Activated CD4-positive, CD25-positive, alpha-beta regulatory T cell treated with anti-CD3 and anti-CD28 coated beads, Interleukin-2, amount 50 U/mL, for 16 hours (primary cell): Measurements from ENCODE around the gene CCDC136.

Experiments
- DNase-seq: peaks from one replicate; pipeline ENCODE4 v3.0.0-alpha.2; 2020; ENCODE audit warnings: low read depth, low spot score

The CCDC136 gene

GRCh38 chr7:128791121-128791971 is at the start of gene CCDC136:
TSS of gene CCDC136 (plus strand) at chr7:128791968. CDS start at chr7:128792412, 444 bp downstream.
- peak; percentile 46 for DNase-seq

GRCh38 chr7:128742206-128742605 is 49.6 kb upstream of the CCDC136 start:
- no peak for DNase-seq

- no peak for DNase-seq
Observed at GRCh38 chr7:128743112-128743772, 48.5 kb upstream of the CCDC136 start.

- no peak for DNase-seq
Observed at GRCh38 chr7:128744366-128744905, 47.3 kb upstream of the CCDC136 start.

- DNase-seq, result no peak
Observed at GRCh38 chr7:128745706-128746105, 46.1 kb upstream of the CCDC136 start.

- no peak for DNase-seq
Observed at GRCh38 chr7:128747327-128748079, 44.3 kb upstream of the CCDC136 start.

- no peak for DNase-seq
Observed at GRCh38 chr7:128752251-128752650, 39.5 kb upstream of the CCDC136 start.

- no peak for DNase-seq
Observed at GRCh38 chr7:128755075-128755818, 36.5 kb upstream of the CCDC136 start.

- DNase-seq, result no peak
Observed at GRCh38 chr7:128755819-128756476, 35.8 kb upstream of the CCDC136 start.

GRCh38 chr7:128757203-128757602 is 34.6 kb upstream of the CCDC136 start:
- DNase-seq, result no peak

GRCh38 chr7:128758553-128758952 is 33.2 kb upstream of the CCDC136 start:
- no peak for DNase-seq

- no peak for DNase-seq
Observed at GRCh38 chr7:128759242-128759641, 32.5 kb upstream of the CCDC136 start.

- DNase-seq, result no peak
Observed at GRCh38 chr7:128763541-128763940, 28.2 kb upstream of the CCDC136 start.

- DNase-seq, result no peak
Observed at GRCh38 chr7:128767475-128768110, 24.2 kb upstream of the CCDC136 start.

- DNase-seq, result no peak
Observed at GRCh38 chr7:128770233-128770632, 21.5 kb upstream of the CCDC136 start.

GRCh38 chr7:128773604-128774003 is 18.2 kb upstream of the CCDC136 start:
- DNase-seq, result no peak

GRCh38 chr7:128774029-128774689 is 17.6 kb upstream of the CCDC136 start:
- DNase-seq, result no peak

GRCh38 chr7:128774921-128775320 is 16.8 kb upstream of the CCDC136 start:
- no peak for DNase-seq

- no peak for DNase-seq
Observed at GRCh38 chr7:128775744-128776474, 15.9 kb upstream of the CCDC136 start, which contains the start of gene OPN1SW. TSS of gene OPN1SW (minus strand) at chr7:128775794. CDS start at chr7:128775781, 13 bp downstream.
